HCT116 (cell line): ENCODE measurements around the gene ZDHHC21. TPM values are rescaled to one million over a fixed set of nuclear protein-coding genes. Genes with fewer than 3 reads are reported as not detected.

Experiments used
- ATAC-seq: fragments of 200-7000 bp; cut with Tn5 transposase; 2 replicates; pipeline ENCODE4 v1.9.1; 2020; ENCODE audit warnings: mild to moderate bottlenecking, moderate library complexity
- BruUV-seq: library from RNA; stranded (reverse); fragments of 400-500 nt; replicated peaks from 2 replicates; lab custom pipeline; 2021; lab: Mats Ljungman, UMichigan
- CTCF ChIA-PET: fragments of 300-600 bp; sonication (Branson Sonifier 250); formaldehyde crosslinking; loops from one replicate; lab custom pipeline; 2021; ENCODE audit warnings: antibody characterized with exemption; lab: Charles Lee
- POLR2A ChIA-PET: fragments of 300-600, 350-600 bp; sonication (Branson Sonifier 250); formaldehyde crosslinking; loops from one replicate; lab custom pipeline; 2021; ENCODE audit warnings: antibody characterized with exemption; lab: Charles Lee
- RAD21 ChIA-PET, 2 experiments: fragments of 300-600 bp; sonication (Branson Sonifier 250); formaldehyde crosslinking; loops; one replicate each; lab custom pipeline; 2023; ENCODE audit warnings: low total read pairs in 2 of 2; ENCODE audit not compliant: uncharacterized antibody in 2 of 2, unreplicated experiment in 2 of 2, low non-redundant PET in 1 of 2; lab: Charles Lee
- DNase-seq: peaks from one replicate; pipeline ENCODE4 v3.0.0-alpha.2; 2010; ENCODE audit warnings: low read depth, low spot score
- H2AFZ ChIP-seq: fragments of 200-600 bp; shearing (Covaris generic), sonication (generic); 2 replicates; pipeline ENCODE4 v1.6.1; 2017; ENCODE audit warnings: low read depth, mixed run types, mixed read lengths, antibody characterized with exemption, low read length; ENCODE audit not compliant: poor library complexity, severe bottlenecking
- H3K27ac ChIP-seq: 2 replicates; pipeline ENCODE4 v1.5.1; 2012; ENCODE audit warnings: low read depth, low read length
- H3K27me3 ChIP-seq: fragments of 200-600 bp; sonication (generic); 2 replicates; pipeline ENCODE4 v1.6.1; 2016; ENCODE audit warnings: mixed run types, low read length, mixed read lengths; ENCODE audit not compliant: insufficient read depth
- H3K36me3 ChIP-seq, 2 experiments: fragments of 200-500 bp in 1 of 2; fragments of 200-600 bp in 1 of 2; sonication (Bioruptor generic) in 1 of 2; sonication (generic) in 1 of 2; 2 replicates each; pipeline versions ENCODE4 v1.5.1 to v1.6.1; 2014 to 2016; ENCODE audit warnings: low read length in 2 of 2, inconsistent platforms in 1 of 2, mixed read lengths in 1 of 2, mixed run types in 1 of 2; ENCODE audit not compliant: insufficient read depth in 2 of 2, control insufficient read depth in 1 of 2
- H3K4me1 ChIP-seq, 2 experiments: fragments of 200-600 bp in 1 of 2; sonication (generic) in 1 of 2; 2 replicates each; pipeline versions ENCODE4 v1.5.1 to v1.6.1; 2012 to 2017; ENCODE audit warnings: low read length in 2 of 2, inconsistent platforms in 1 of 2, mild to moderate bottlenecking in 1 of 2, mixed read lengths in 1 of 2, mixed run types in 1 of 2, moderate library complexity in 1 of 2; ENCODE audit not compliant: insufficient read depth in 2 of 2, control insufficient read depth in 1 of 2
- H3K4me2 ChIP-seq: fragments of 200-600 bp; sonication (generic); 2 replicates; pipeline ENCODE4 v1.6.1; 2017; ENCODE audit warnings: mixed run types, low read length, mixed read lengths
- H3K4me3 ChIP-seq, 2 experiments: fragments of 200-600 bp in 1 of 2; sonication (generic) in 1 of 2; replicated peaks in 1 of 2; 2 replicates each; pipeline ENCODE4 v1.5.1; 2011 to 2016; ENCODE audit warnings: low read length in 2 of 2, control low read depth in 1 of 2, low read depth in 1 of 2, mild to moderate bottlenecking in 1 of 2, mixed read lengths in 1 of 2, mixed run types in 1 of 2
- H3K79me2 ChIP-seq: fragments of 200-600 bp; sonication (generic); 2 replicates; pipeline ENCODE4 v1.6.1; 2017; ENCODE audit warnings: mild to moderate bottlenecking, mixed run types, low read length, moderate library complexity, mixed read lengths; ENCODE audit not compliant: insufficient read depth
- H3K9ac ChIP-seq: fragments of 200-600 bp; sonication (generic); 2 replicates; pipeline ENCODE4 v1.6.1; 2016; ENCODE audit warnings: low read length, mixed read lengths
- H3K9me2 ChIP-seq: fragments of 200-600 bp; sonication (generic), shearing (Covaris generic); 2 replicates; pipeline ENCODE4 v1.6.1; 2017; ENCODE audit warnings: mixed run types, mild to moderate bottlenecking, moderate library complexity; ENCODE audit not compliant: insufficient read depth
- H3K9me3 ChIP-seq, 2 experiments: fragments of 200-500 bp in 1 of 2; fragments of 200-600 bp in 1 of 2; sonication (Bioruptor generic) in 1 of 2; sonication (generic) in 1 of 2; 2 replicates each; pipeline ENCODE4 v1.6.1; 2014 to 2017; ENCODE audit warnings: low read length in 2 of 2, mixed read lengths in 2 of 2, inconsistent platforms in 1 of 2, low read depth in 1 of 2, mild to moderate bottlenecking in 1 of 2, mixed run types in 1 of 2, moderate library complexity in 1 of 2; ENCODE audit not compliant: control insufficient read depth in 1 of 2, insufficient read depth in 1 of 2
- H4K20me1 ChIP-seq: fragments of 200-600 bp; sonication (generic), shearing (Covaris generic); 2 replicates; pipeline ENCODE4 v1.6.1; 2017; ENCODE audit warnings: mixed run types, mild to moderate bottlenecking, moderate library complexity; ENCODE audit not compliant: insufficient read depth
- CEBPB ChIP-seq: IDR thresholded peaks from 2 replicates; pipeline ENCODE4 v1.6.1; 2012; ENCODE audit warnings: low read depth
- ELF1 ChIP-seq: IDR thresholded peaks from 2 replicates; pipeline ENCODE4 v1.6.1; 2012; ENCODE audit warnings: low read depth, borderline replicate concordance
- EZH2phosphoT487 ChIP-seq: fragments of 200-600 bp; IDR thresholded peaks from 2 replicates; pipeline ENCODE4 v1.6.1; 2018; ENCODE audit warnings: antibody characterized with exemption, borderline replicate concordance
- POLR2A ChIP-seq: IDR thresholded peaks from 2 replicates; pipeline ENCODE4 v1.7.0; 2011; ENCODE audit warnings: borderline replicate concordance; ENCODE audit not compliant: insufficient read depth, insufficient read length; ENCODE audit errors: extremely low read depth
- RAD21 ChIP-seq: IDR thresholded peaks from 2 replicates; pipeline ENCODE4 v1.6.1; 2012; ENCODE audit warnings: low read depth, mild to moderate bottlenecking
- SRF ChIP-seq: IDR thresholded peaks from 2 replicates; pipeline ENCODE4 v1.6.1; 2012; ENCODE audit warnings: low read depth
- intact Hi-C: fragments of 100-400 bp; cut with micrococcal nuclease; formaldehyde crosslinking; loops from 2 replicates; pipeline ENCODE4 v1.10.0; 2022
- total RNA-seq: library from RNA; stranded (reverse); gene quantifications from one replicate; pipeline ENCODE4 v1.2.1, GENCODE V29; 2021; ENCODE audit not compliant: unreplicated experiment
- TF ChIP-seq, protein P1 (sequence below): IDR thresholded peaks from 2 replicates; pipeline ENCODE4 v1.6.1; 2011; ENCODE audit warnings: mild to moderate bottlenecking, low read length, moderate library complexity; ENCODE audit not compliant: insufficient replicate concordance; ENCODE audit errors: extremely low read depth
- TF ChIP-seq, protein P2 (sequence below): IDR thresholded peaks from 2 replicates; pipeline ENCODE4 v1.6.1; 2012

Gene ZDHHC21
- total RNA-seq, 1 experiment from 2014 or later = 5.9 TPM

DNA sequence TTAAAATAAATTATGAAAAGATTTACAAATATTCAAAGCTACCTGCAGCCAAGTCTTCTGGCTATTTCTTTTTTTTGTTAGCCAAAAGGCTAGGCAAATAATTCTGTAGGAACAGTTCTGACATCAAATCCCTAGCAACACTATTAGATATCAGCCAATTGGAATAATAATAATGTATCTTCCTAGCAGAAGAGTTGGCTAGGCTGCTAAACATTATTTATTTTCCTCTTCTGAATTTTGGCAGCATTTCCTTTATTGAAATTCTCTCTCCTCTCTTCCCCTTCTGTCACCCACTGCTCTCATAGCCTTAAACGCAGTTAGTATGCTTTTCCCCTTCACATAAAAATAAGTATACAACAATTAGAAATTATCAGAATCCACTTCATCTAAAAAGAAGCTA, 42.6 kb downstream of the ZDHHC21 start (continued):
- TF ChIP-seq, protein P1, sequence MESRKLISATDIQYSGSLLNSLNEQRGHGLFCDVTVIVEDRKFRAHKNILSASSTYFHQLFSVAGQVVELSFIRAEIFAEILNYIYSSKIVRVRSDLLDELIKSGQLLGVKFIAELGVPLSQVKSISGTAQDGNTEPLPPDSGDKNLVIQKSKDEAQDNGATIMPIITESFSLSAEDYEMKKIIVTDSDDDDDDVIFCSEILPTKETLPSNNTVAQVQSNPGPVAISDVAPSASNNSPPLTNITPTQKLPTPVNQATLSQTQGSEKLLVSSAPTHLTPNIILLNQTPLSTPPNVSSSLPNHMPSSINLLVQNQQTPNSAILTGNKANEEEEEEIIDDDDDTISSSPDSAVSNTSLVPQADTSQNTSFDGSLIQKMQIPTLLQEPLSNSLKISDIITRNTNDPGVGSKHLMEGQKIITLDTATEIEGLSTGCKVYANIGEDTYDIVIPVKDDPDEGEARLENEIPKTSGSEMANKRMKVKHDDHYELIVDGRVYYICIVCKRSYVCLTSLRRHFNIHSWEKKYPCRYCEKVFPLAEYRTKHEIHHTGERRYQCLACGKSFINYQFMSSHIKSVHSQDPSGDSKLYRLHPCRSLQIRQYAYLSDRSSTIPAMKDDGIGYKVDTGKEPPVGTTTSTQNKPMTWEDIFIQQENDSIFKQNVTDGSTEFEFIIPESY = no peak
- TF ChIP-seq RAD21 = no peak

DNA sequence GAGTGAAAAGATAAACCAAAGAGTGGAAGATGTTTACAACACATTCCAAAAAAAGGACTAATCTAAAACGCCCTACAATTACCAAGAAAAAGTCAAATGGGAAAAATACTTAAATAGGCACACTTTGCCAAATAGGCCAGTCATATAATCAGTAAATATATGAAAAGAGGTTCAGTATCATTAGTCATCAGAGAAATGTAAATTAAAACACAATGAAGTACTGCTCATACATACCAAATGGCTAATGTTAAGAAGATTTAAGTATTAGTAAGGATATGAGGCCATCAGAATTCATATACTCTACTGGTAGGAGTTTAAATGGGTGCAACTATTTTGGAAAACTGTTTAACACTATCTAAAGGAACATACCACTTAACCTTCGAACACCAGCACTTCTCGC, 47.6 kb downstream of the ZDHHC21 start:
- TF ChIP-seq CEBPB (no peak), ELF1 (no peak), POLR2A (no peak), EZH2phosphoT487 (no peak), SRF (no peak)
- TF ChIP-seq, protein P2, sequence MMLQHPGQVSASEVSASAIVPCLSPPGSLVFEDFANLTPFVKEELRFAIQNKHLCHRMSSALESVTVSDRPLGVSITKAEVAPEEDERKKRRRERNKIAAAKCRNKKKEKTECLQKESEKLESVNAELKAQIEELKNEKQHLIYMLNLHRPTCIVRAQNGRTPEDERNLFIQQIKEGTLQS = no peak
- TF ChIP-seq, protein P1 = no peak
- TF ChIP-seq, all 23 proteins: peak for 0
- Histone ChIP-seq H4K20me1 (no peaks in the 10 kb centered on the region; the same call in 1 of the 2 replicates), H3K27me3 (no peaks in the 10 kb centered on the region), H3K9ac (no peak overlapping the region), H3K4me1 (no peaks in the 10 kb centered on the region), H3K27ac (no peak overlapping the region), H3K4me3 (no peak overlapping the region), H3K36me3 (no peaks in the 10 kb centered on the region), H3K4me2 (no peak overlapping the region), H3K9me3 (no peaks in the 10 kb centered on the region), H2AFZ (no peak overlapping the region), H3K9me2 (no peaks in the 10 kb centered on the region), H3K79me2 (no peaks in the 10 kb centered on the region)
- no peak for DNase-seq
- ATAC-seq = no peak
- ChIA-PET CTCF (no interaction called here), POLR2A (no interaction called here), RAD21 (no interaction called here)
- intact Hi-C loops = loop anchor here (10.0 kb wide), 1 partner anchor 181 kb away; no protein-coding TSS in a partner anchor
- no TSS peak for BruUV-seq
